BJ (cell line): ENCODE results near the gene ATCAY. TPM values are rescaled to one million over a fixed set of nuclear protein-coding genes. Genes with fewer than 3 reads are reported as not detected.
"Not testable (repeated sequence)": the region's sequence is repeated elsewhere in the genome, so short reads cannot be mapped to it uniquely, and the experiment has no call there.

Source experiments
- CTCF ChIA-PET: fragments of 350-600 bp; formaldehyde crosslinking; extraction: SDS; loops from one replicate; lab custom pipeline; 2021; ENCODE audit warnings: antibody characterized with exemption, inconsistent platforms; lab: Yijun Ruan, JAX
- POLR2A ChIA-PET: fragments of 300-600 bp; sonication (Branson Sonifier 250); formaldehyde crosslinking; extraction: SDS; loops from one replicate; lab custom pipeline; 2021; ENCODE audit warnings: antibody characterized with exemption; lab: Charles Lee
- DNase-seq: peaks from one replicate; pipeline ENCODE4 v3.0.0-alpha.2; 2011; ENCODE audit warnings: low read depth
- H3K27me3 ChIP-seq: 2 replicates; pipeline ENCODE4 v1.6.0; 2011; ENCODE audit warnings: low read length; ENCODE audit not compliant: control insufficient read depth, insufficient read depth
- H3K36me3 ChIP-seq: 2 replicates; pipeline ENCODE4 v1.5.1; 2011; ENCODE audit warnings: low read length; ENCODE audit not compliant: control insufficient read depth, insufficient read depth
- H3K4me3 ChIP-seq: 2 replicates; pipeline ENCODE4 v1.5.1; 2011; ENCODE audit warnings: low read depth, mild to moderate bottlenecking, control low read depth, low read length
- polyA plus RNA-seq: library from polyadenylated mRNA; depleted of rRNA; stranded (reverse); fragments of >200 nt; gene quantifications from 2 replicates; pipeline ENCODE4 v1.2.3, GENCODE V29; 2011
- TF ChIP-seq, protein P1 (sequence below): IDR thresholded peaks from 2 replicates; pipeline ENCODE4 v1.5.1; 2011; ENCODE audit warnings: low read depth, mild to moderate bottlenecking, control low read depth, inconsistent platforms, low read length, moderate library complexity; ENCODE audit not compliant: insufficient read depth

ATCAY gene
- polyA plus RNA-seq, 1 experiment = not detected

DNA sequence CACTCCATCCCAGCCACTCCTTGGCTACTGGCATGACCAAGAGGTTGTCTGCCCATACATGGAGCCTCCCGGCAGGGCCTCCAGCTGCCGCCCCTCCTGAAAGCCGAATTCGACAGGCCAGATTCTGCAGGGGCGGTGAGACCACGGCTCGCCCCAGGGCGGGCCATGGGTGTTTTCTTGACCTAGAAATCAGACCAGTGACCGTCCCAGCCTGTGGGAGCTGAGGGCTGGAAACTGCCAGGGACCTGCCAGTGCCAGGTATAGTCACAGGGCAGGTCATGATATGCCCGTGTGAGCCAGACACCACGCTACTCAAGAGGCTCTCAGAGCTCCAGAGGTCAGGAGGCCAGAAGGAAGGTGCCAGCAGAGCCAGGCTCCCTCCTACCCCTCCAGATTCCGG, 73.6 kb downstream of the ATCAY start:
- Histone ChIP-seq H3K4me3 (no peak overlapping the region), H3K27me3 (no peaks in the 10 kb centered on the region), H3K36me3 (peaks cover 18% of the 10 kb centered on the region)
- DNase-seq = no peak
- ChIA-PET CTCF (interaction anchor here (0.6 kb wide), 1 partner anchor 11 kb away, joined by 4 read pairs; no protein-coding TSS in a partner anchor), POLR2A (no interaction called here)
- TF ChIP-seq, protein P1, sequence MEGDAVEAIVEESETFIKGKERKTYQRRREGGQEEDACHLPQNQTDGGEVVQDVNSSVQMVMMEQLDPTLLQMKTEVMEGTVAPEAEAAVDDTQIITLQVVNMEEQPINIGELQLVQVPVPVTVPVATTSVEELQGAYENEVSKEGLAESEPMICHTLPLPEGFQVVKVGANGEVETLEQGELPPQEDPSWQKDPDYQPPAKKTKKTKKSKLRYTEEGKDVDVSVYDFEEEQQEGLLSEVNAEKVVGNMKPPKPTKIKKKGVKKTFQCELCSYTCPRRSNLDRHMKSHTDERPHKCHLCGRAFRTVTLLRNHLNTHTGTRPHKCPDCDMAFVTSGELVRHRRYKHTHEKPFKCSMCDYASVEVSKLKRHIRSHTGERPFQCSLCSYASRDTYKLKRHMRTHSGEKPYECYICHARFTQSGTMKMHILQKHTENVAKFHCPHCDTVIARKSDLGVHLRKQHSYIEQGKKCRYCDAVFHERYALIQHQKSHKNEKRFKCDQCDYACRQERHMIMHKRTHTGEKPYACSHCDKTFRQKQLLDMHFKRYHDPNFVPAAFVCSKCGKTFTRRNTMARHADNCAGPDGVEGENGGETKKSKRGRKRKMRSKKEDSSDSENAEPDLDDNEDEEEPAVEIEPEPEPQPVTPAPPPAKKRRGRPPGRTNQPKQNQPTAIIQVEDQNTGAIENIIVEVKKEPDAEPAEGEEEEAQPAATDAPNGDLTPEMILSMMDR = no peak

GRCh38 chr19:3955276-3955675, 74.8 kb downstream of the ATCAY start:
- H3K4me3 ChIP-seq, DNase-seq, POLR2A ChIA-PET, H3K27me3 ChIP-seq: not testable (repeated sequence)
- CTCF ChIA-PET = interaction anchor here (1.3 kb wide), 1 partner anchor 133 kb away, joined by 4 read pairs; no protein-coding TSS in a partner anchor
- peaks cover 27% of the 10 kb centered on the region for H3K36me3 ChIP-seq

- TF ChIP-seq, protein P1 = no peak
- ChIA-PET CTCF (interaction anchor here (0.6 to 1.3 kb wide), 2 partner anchors 134 to 249 kb away, joined by 3 to 4 read pairs; no protein-coding TSS in a partner anchor), POLR2A (no interaction called here)
Measured at GRCh38 chr19:3955688-3956087, 75.2 kb downstream of the ATCAY start.

GRCh38 chr19:3958836-3959765, 78.6 kb downstream of the ATCAY start:
- CTCF ChIA-PET = no interaction called here
- H3K36me3 ChIP-seq = peaks cover 48% of the 10 kb centered on the region
- TF ChIP-seq, protein P1 = no peak
- H3K27me3 ChIP-seq = no peaks in the 10 kb centered on the region
- DNase-seq = no peak
- POLR2A ChIA-PET = no interaction called here
- H3K4me3 ChIP-seq = no peak overlapping the region

More at GRCh38 chr19:3955688-3956087, 75.2 kb downstream of the ATCAY start:
- Histone ChIP-seq H3K4me3 (no peak overlapping the region), H3K27me3 (no peaks in the 10 kb centered on the region), H3K36me3 (peaks cover 28% of the 10 kb centered on the region)
- DNase-seq = no peak

GRCh38 chr19:3959766-3960131, 79.3 kb downstream of the ATCAY start:
- POLR2A ChIA-PET = no interaction called here
- CTCF ChIA-PET = no interaction called here
- no peak for DNase-seq
- TF ChIP-seq, protein P1 = no peak
- Histone ChIP-seq H3K27me3 (no peaks in the 10 kb centered on the region), H3K4me3 (no peak overlapping the region), H3K36me3 (peaks cover 53% of the 10 kb centered on the region)
